ENCODE results near the gene IRF2BP2.

GRCh38 chr1:234608025-234608910, 1.7 kb downstream of the IRF2BP2 start:
- peak in 2 of 5 experiments; percentile 21 to 22 for TF ChIP-seq CTCF (IDR thresholded peaks at IDR 0.05)
- TF ChIP-seq EP300 (IDR thresholded peaks at IDR 0.05): peak in 1 of 2 donors; percentile 98

All from tibial nerve (tissue), 4 donors.